GM18526 (cell line): ENCODE data around the gene RFX7.

Experiments used
- POLR2A ChIP-seq: IDR thresholded peaks from 3 replicates; pipeline ENCODE4 v1.6.1; 2011; ENCODE audit not compliant: insufficient read length; ENCODE audit errors: extremely low read depth

Gene RFX7

GRCh38 chr15:56247266-56247665 lies 3.6 kb upstream of the RFX7 start:
- TF ChIP-seq POLR2A = no peak

- peak; percentile 67 for TF ChIP-seq POLR2A
Observed at GRCh38 chr15:56245871-56246814, 2.5 kb upstream of the RFX7 start.

- peak; percentile 34 for TF ChIP-seq POLR2A
Observed at GRCh38 chr15:56244811-56245576, 1.3 kb upstream of the RFX7 start.

- TF ChIP-seq POLR2A = peak; percentile 32
Observed at GRCh38 chr15:56244038-56244810, 545 bp upstream of the RFX7 start.

GRCh38 chr15:56242576-56243162 lies 1.0 kb downstream of the RFX7 start:
- no peak for TF ChIP-seq POLR2A

GRCh38 chr15:56241374-56242105 lies 2.1 kb downstream of the RFX7 start:
- TF ChIP-seq POLR2A = no peak

- no peak for TF ChIP-seq POLR2A
Observed at GRCh38 chr15:56240390-56240789, 3.3 kb downstream of the RFX7 start.

GRCh38 chr15:56236197-56236596 lies 7.5 kb downstream of the RFX7 start:
- TF ChIP-seq POLR2A = no peak

- TF ChIP-seq POLR2A = no peak
Observed at GRCh38 chr15:56234804-56235203, 8.9 kb downstream of the RFX7 start.

GRCh38 chr15:56233549-56233948 lies 10.1 kb downstream of the RFX7 start:
- no peak for TF ChIP-seq POLR2A

- no peak for TF ChIP-seq POLR2A
Observed at GRCh38 chr15:56232058-56232457, 11.6 kb downstream of the RFX7 start.

- no peak for TF ChIP-seq POLR2A
Observed at GRCh38 chr15:56228854-56229253, 14.8 kb downstream of the RFX7 start.

- TF ChIP-seq POLR2A = no peak
Observed at GRCh38 chr15:56228352-56228751, 15.3 kb downstream of the RFX7 start.

GRCh38 chr15:56227780-56228179 lies 15.9 kb downstream of the RFX7 start:
- TF ChIP-seq POLR2A = no peak
